ENCODE results near the gene MYH6.

The MYH6 gene

DNA sequence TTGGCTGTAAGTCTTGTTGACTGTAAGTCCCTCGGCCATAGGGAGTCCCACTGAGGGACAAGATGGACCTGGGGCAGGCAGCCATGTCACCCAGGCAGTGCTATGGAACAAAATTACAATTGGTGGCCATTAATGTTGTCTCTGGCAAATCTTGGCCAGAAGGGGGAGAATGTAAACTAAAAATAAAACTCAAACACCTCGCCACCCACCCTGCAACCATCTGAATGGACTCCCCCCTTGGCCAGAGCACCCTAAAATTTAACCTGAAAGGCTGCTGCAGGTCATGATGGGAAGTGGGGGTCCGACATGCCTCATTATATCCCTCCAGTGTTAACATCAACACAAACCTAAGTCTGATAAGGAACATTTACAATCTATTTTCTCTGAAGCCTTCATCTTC lies 63.6 kb downstream of the MYH6 start:
- no peak for DNase-seq (ENCODE audit: low read depth)
- TF ChIP-seq, protein P1, sequence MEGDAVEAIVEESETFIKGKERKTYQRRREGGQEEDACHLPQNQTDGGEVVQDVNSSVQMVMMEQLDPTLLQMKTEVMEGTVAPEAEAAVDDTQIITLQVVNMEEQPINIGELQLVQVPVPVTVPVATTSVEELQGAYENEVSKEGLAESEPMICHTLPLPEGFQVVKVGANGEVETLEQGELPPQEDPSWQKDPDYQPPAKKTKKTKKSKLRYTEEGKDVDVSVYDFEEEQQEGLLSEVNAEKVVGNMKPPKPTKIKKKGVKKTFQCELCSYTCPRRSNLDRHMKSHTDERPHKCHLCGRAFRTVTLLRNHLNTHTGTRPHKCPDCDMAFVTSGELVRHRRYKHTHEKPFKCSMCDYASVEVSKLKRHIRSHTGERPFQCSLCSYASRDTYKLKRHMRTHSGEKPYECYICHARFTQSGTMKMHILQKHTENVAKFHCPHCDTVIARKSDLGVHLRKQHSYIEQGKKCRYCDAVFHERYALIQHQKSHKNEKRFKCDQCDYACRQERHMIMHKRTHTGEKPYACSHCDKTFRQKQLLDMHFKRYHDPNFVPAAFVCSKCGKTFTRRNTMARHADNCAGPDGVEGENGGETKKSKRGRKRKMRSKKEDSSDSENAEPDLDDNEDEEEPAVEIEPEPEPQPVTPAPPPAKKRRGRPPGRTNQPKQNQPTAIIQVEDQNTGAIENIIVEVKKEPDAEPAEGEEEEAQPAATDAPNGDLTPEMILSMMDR (IDR thresholded peaks at IDR 0.05; ENCODE audit: insufficient read depth, low read depth, low read length, missing control alignments), result no peak
- H3K4me3 ChIP-seq (ENCODE audit: low read length), result no peak overlapping the region

DNA sequence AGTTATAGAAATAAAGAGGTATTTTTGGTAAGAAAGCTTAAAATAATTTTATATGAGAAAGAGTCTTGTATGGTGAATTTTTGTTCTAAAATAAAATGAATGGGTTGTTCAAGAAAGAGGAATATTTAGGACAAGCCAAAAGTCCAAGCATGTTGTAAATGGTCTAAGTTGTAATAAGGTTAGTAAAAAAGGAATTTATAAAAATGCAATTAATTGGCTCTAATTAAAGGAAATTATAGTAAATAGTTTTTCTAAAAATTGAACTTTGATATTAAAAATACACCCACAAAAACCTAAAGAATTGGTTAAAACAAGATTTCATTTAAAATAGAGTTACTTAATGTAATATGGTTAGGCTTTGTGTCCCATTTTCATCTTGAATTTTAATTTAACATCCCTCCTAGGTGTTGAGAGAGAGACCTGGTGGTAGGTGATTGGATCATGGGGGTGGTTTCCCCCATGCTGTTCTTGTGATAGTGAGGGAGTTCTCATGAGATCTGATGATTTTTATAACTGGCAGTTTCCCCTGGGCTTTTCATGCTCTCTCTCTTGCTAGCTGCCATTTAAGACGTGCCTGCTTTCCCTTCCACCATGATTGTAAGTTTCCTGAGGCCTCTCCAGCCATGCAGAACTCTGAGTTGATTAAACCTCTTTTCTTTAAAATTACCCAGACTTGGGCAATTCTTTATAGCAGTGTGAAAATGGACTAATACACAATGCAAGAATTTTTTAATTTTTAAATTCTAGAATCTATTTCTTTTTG lies 68.4 kb downstream of the MYH6 start:
- no peak for DNase-seq (ENCODE audit: low read depth)
- no peak overlapping the region for H3K4me3 ChIP-seq (ENCODE audit: low read length)

DNA sequence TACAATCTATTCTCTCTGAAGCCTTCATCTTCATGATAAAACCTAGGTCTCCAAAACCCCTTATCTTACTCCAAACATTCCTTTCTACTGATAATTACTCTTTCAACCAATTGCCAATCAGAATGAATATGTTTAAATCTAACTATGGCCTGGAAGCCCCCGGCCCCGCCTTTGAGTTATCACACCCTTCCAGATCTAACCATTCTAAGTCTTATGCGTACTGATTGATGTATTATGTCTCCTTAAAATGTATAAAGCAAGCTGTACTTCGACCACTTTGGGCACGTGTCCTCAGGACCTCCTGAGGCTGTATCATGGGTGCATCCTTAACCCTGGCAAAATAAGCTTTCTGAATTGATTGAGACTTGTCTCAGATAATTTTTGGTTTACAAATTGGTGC lies 72.5 kb downstream of the MYH6 start:
- no peak overlapping the region for H3K4me3 ChIP-seq (ENCODE audit: low read length)
- TF ChIP-seq, protein P1 (IDR thresholded peaks at IDR 0.05; ENCODE audit: insufficient read depth, low read depth, low read length, missing control alignments), result no peak
- DNase-seq (ENCODE audit: low read depth), result no peak

More for the DNA sequence above, 68.4 kb downstream of the MYH6 start:
- TF ChIP-seq, protein P1 (IDR thresholded peaks at IDR 0.05; ENCODE audit: insufficient read depth, low read depth, low read length, missing control alignments), result no peak
